K562 (cell line): ENCODE measurements around the gene ALG5. TPM values are rescaled to one million over a fixed set of nuclear protein-coding genes. Genes with fewer than 3 reads are reported as not detected.

ENCODE experiments used
- ATAC-seq: fragments of 200-7000 bp; cut with Tn5 transposase; 3 replicates; pipeline ENCODE4 v1.9.1; 2020; ENCODE audit warnings: moderate library complexity
- BruUV-seq: library from RNA; stranded (reverse); fragments of 400-500 nt; replicated peaks from 2 replicates; lab custom pipeline; 2021; lab: Mats Ljungman, UMichigan
- CTCF ChIA-PET: fragments of 300-600 bp; formaldehyde crosslinking; extraction: SDS; loops from one replicate; lab custom pipeline; 2021; ENCODE audit warnings: low intra/inter-chr PET ratio; lab: Yijun Ruan, JAX
- POLR2A ChIA-PET: fragments of 300-600, 350-650 bp; sonication (Branson Sonifier 250); formaldehyde crosslinking; extraction: SDS; loops from one replicate; lab custom pipeline; 2021; ENCODE audit warnings: antibody characterized with exemption, inconsistent platforms; lab: Yijun Ruan, JAX
- DNase-seq, 4 experiments: peaks; one replicate each; pipeline versions ENCODE4 v3.0.0 to v3.0.0-alpha.2; 2011 to 2018; ENCODE audit warnings: low spot score in 3 of 4, mixed read lengths in 3 of 4; ENCODE audit errors: extremely low read depth in 1 of 4
- FAIRE-seq: peaks from 2 replicates; lab custom pipeline; 2011; peaks lifted over from hg19 to GRCh38; lab: Jason Lieb, UNC
- H2AFZ ChIP-seq: 2 replicates; pipeline ENCODE4 v1.6.0; 2011; ENCODE audit warnings: low read depth, low read length, control low read depth, inconsistent platforms
- H3K27ac ChIP-seq: fragments of 200-600 bp; 3 replicates; pipeline ENCODE4 v1.8.0; 2011; ENCODE audit warnings: low read depth, mild to moderate bottlenecking, control low read depth, inconsistent platforms, low read length, moderate library complexity, mixed read lengths; ENCODE audit errors: extremely low read depth
- H3K27me3 ChIP-seq, 2 experiments: fragments of 300-600 bp in 1 of 2; 2 replicates in 1 of 2; 3 replicates in 1 of 2; pipeline versions ENCODE4 v1.6.0 to v1.8.0; 2011; ENCODE audit warnings: inconsistent platforms in 2 of 2, low read length in 2 of 2, mild to moderate bottlenecking in 1 of 2, mixed read lengths in 1 of 2, moderate library complexity in 1 of 2; ENCODE audit not compliant: control insufficient read depth in 2 of 2, insufficient read depth in 2 of 2
- H3K36me3 ChIP-seq: fragments of 300-600 bp; 3 replicates; pipeline ENCODE4 v1.8.0; 2011; ENCODE audit warnings: mild to moderate bottlenecking, low read length, inconsistent platforms; ENCODE audit not compliant: control insufficient read depth, insufficient read depth
- H3K4me1 ChIP-seq, 2 experiments: fragments of 200-600 bp in 1 of 2; replicated peaks in 1 of 2; 2 replicates in 1 of 2; 3 replicates in 1 of 2; pipeline versions ENCODE4 v1.5.1 to v1.8.0; 2011; ENCODE audit warnings: inconsistent platforms in 2 of 2, low read length in 2 of 2, mild to moderate bottlenecking in 1 of 2, mixed read lengths in 1 of 2, moderate library complexity in 1 of 2; ENCODE audit not compliant: control insufficient read depth in 2 of 2, insufficient read depth in 2 of 2
- H3K4me2 ChIP-seq: 2 replicates; pipeline ENCODE4 v1.6.1; 2011; ENCODE audit warnings: low read length, control low read depth, inconsistent platforms, mixed read lengths; ENCODE audit not compliant: insufficient read depth
- H3K4me3 ChIP-seq: fragments of 200-600 bp; sonication (generic), shearing (Covaris generic); 2 replicates; pipeline ENCODE4 v1.5.1; 2016; ENCODE audit warnings: control low read depth, inconsistent platforms
- H3K79me2 ChIP-seq: fragments of 200-600 bp; 3 replicates; pipeline ENCODE4 v1.8.0; 2011; ENCODE audit warnings: low read length, inconsistent platforms; ENCODE audit not compliant: control insufficient read depth, insufficient read depth
- H3K9ac ChIP-seq, 2 experiments: 2 replicates each; pipeline versions ENCODE4 v1.6.0 to v1.6.1; 2011; ENCODE audit warnings: low read depth in 2 of 2, low read length in 2 of 2, control low read depth in 1 of 2, inconsistent platforms in 1 of 2, mild to moderate bottlenecking in 1 of 2, mixed read lengths in 1 of 2; ENCODE audit not compliant: insufficient read depth in 1 of 2
- H3K9me1 ChIP-seq: one replicate; pipeline ENCODE4 v1.6.0; 2011; ENCODE audit warnings: inconsistent platforms, mild to moderate bottlenecking, low read length, moderate library complexity; ENCODE audit not compliant: control insufficient read depth, insufficient read depth
- H3K9me3 ChIP-seq: replicated peaks from 2 replicates; pipeline ENCODE4 v1.5.1; 2011; ENCODE audit warnings: low read depth, low read length, inconsistent platforms; ENCODE audit not compliant: control insufficient read depth, insufficient read depth
- H4K20me1 ChIP-seq: replicated peaks from 2 replicates; pipeline ENCODE4 v1.6.1; 2011; ENCODE audit warnings: low read length, inconsistent platforms, mixed read lengths; ENCODE audit not compliant: control insufficient read depth, insufficient read depth
- ATF1 ChIP-seq, 2 experiments: fragments of 450-650 bp in 1 of 2; IDR thresholded peaks; 2 replicates each; pipeline ENCODE4 v1.6.1; 2016; ENCODE audit warnings: missing compliant biosample characterization in 1 of 2, missing genetic modification characterization in 1 of 2
- CEBPG ChIP-seq, 3 experiments: fragments of 200-800 bp in 1 of 3; sonication (Bioruptor generic) in 1 of 3; sonication (generic) in 1 of 3; formaldehyde crosslinking in 1 of 3; IDR thresholded peaks in 2 of 3; conservative IDR thresholded peaks in 1 of 3; 2 replicates each; pipeline versions ENCODE4 v1.6.1 to v1.8.0; 2016 to 2022; ENCODE audit warnings: missing compliant biosample characterization in 2 of 3, missing genetic modification characterization in 2 of 3, mild to moderate bottlenecking in 1 of 3, missing genetic modification reagents in 1 of 3
- CHD4 ChIP-seq: fragments of 200-600 bp; sonication (generic); IDR thresholded peaks from 3 replicates; pipeline ENCODE4 v1.6.1; 2012; ENCODE audit warnings: low read depth, mild to moderate bottlenecking, mixed read lengths, low read length, inconsistent platforms; ENCODE audit not compliant: insufficient read depth, insufficient replicate concordance, poor library complexity, severe bottlenecking
- ETV5 ChIP-seq: sonication (generic); formaldehyde crosslinking; IDR thresholded peaks from 2 replicates; pipeline ENCODE4 v1.4.0; 2020; ENCODE audit warnings: low read depth, mild to moderate bottlenecking, missing genetic modification reagents
- FUS ChIP-seq: fragments of 200-400 bp; formaldehyde crosslinking; optimal IDR thresholded peaks from 2 replicates; pipeline ENCODE3; 2017; ENCODE audit warnings: low read depth, low read length
- HDAC2 ChIP-seq: fragments of 450-650 bp; IDR thresholded peaks from 2 replicates; pipeline ENCODE4 v1.6.1; 2016; ENCODE audit warnings: mild to moderate bottlenecking
- MECOM ChIP-seq: fragments of 250-450 bp; sonication (Bioruptor Pico); IDR thresholded peaks from 2 replicates; pipeline ENCODE4 v1.8.0; 2022; ENCODE audit warnings: inconsistent platforms
- MGA ChIP-seq: fragments of 450-650 bp; IDR thresholded peaks from 2 replicates; pipeline ENCODE4 v1.6.1; 2016; ENCODE audit warnings: mild to moderate bottlenecking, moderate library complexity
- PRMT5 ChIP-seq: sonication (generic); formaldehyde crosslinking; IDR thresholded peaks from 2 replicates; pipeline ENCODE4 v1.5.0; 2020; ENCODE audit warnings: missing genetic modification reagents
- RNF2 ChIP-seq: sonication (generic); IDR thresholded peaks from 2 replicates; pipeline ENCODE4 v1.6.1; 2016
- SLC30A9 ChIP-seq: fragments of 250-450 bp; sonication (Bioruptor Pico); IDR thresholded peaks from 2 replicates; pipeline ENCODE4 v1.8.0; 2022; ENCODE audit warnings: mild to moderate bottlenecking, moderate library complexity
- STAT5B ChIP-seq: fragments of 250-450 bp; sonication (Bioruptor Pico); IDR thresholded peaks from 2 replicates; pipeline ENCODE4 v1.8.0; 2021; ENCODE audit warnings: mild to moderate bottlenecking, inconsistent platforms
- ZNF561 ChIP-seq: fragments of 450-650 bp; formaldehyde crosslinking; conservative IDR thresholded peaks from 2 replicates; pipeline ENCODE4 v1.4.0; 2020; ENCODE audit warnings: mild to moderate bottlenecking, moderate library complexity
- in situ Hi-C: fragments of 300-500 bp; cut with MboI; formaldehyde crosslinking; loops from 4 replicates; pipeline ENCODE4 v1.15.0; 2018; ENCODE audit warnings: inconsistent platforms, mixed read lengths
- intact Hi-C: fragments of 100-400 bp; cut with micrococcal nuclease; formaldehyde crosslinking; loops from 2 replicates; pipeline ENCODE4 v1.14.2; 2022
- polyA plus RNA-seq, 8 experiments: library from polyadenylated mRNA; depleted of rRNA in 4 of 8; stranded (reverse) in 5 of 8; unstranded in 3 of 8; fragments of >200 nt; fragmentation: Nextera tagmentation in 2 of 8; fragmentation: Illumina TruSeq in 1 of 8; extraction: Ambion mirVana in 2 of 8; extraction: Trizol in 1 of 8; gene quantifications; 2 replicates each; pipeline versions ENCODE4 v1.2.1 to v1.2.3, GENCODE V29; 2011 to 2014; ENCODE audit warnings: inconsistent platforms in 1 of 8, missing spikeins in 1 of 8
- total RNA-seq, 7 experiments: library from RNA; depleted of rRNA in 6 of 7; stranded (reverse); fragments of >200 nt in 6 of 7; fragmentation: Illumina TruSeq in 2 of 7; extraction: Trizol in 2 of 7; gene quantifications; 2 replicates each; pipeline versions ENCODE4 v1.2.1 to v1.2.3, GENCODE V29; 2011 to 2021; ENCODE audit warnings: low replicate concordance in 1 of 7

Gene ALG5
- total and polyA plus RNA-seq, 9 of the 15 experiments (the other 6 are each of a cell fraction or from before 2014, with no cell fraction given), result 33.6 to 80.5 (median 48.2) TPM

GRCh38 chr13:36912369-36912768 is 86.8 kb downstream of the ALG5 start:
- no peak overlapping the region for H3K4me2 ChIP-seq
- H3K9ac ChIP-seq, result no peak overlapping the region
- no peaks in the 10 kb centered on the region for H3K9me3 ChIP-seq
- H3K4me3 ChIP-seq, result no peak overlapping the region
- DNase-seq (no peak), FAIRE-seq (no peak), ATAC-seq (no peak)
- BruUV-seq, result no TSS peak
- ChIA-PET CTCF (no interaction called here), POLR2A (no interaction called here)
- intact Hi-C loops (no loop called here), in situ Hi-C loops (no loop called here)
- H3K27me3 ChIP-seq, result peaks cover 8 to 9% of the 10 kb centered on the region in 2 experiments; a peak in 4 of 5 replicates
- H3K4me1 ChIP-seq, result no peaks in the 10 kb centered on the region
- H3K9me1 ChIP-seq, result no peaks in the 10 kb centered on the region
- H2AFZ ChIP-seq, result no peak overlapping the region
- no peaks in the 10 kb centered on the region for H3K79me2 ChIP-seq
- H4K20me1 ChIP-seq, result no peaks in the 10 kb centered on the region
- H3K27ac ChIP-seq, result no peak overlapping the region
- H3K36me3 ChIP-seq, result no peaks in the 10 kb centered on the region
- TF ChIP-seq CEBPG (CRISPR knock-in tag; IDR thresholded peaks at IDR 0.05), result no peak
- no peak for TF ChIP-seq CEBPG (tag; conservative IDR thresholded peaks at IDR 0.05 in 1 of 2, IDR thresholded peaks at IDR 0.05 in 1 of 2)
- TF ChIP-seq HDAC2, result no peak
- no peak for TF ChIP-seq CHD4
- TF ChIP-seq RNF2, result no peak
- no peak for TF ChIP-seq STAT5B (CRISPR knock-in tag)
- TF ChIP-seq SLC30A9 (CRISPR knock-in tag), result no peak
- no peak for TF ChIP-seq FUS
- no peak for TF ChIP-seq ETV5 (CRISPR knock-in tag)
- no peak for TF ChIP-seq ZNF561 (CRISPR knock-in tag)
- TF ChIP-seq MECOM (CRISPR knock-in tag), result no peak
- TF ChIP-seq PRMT5 (CRISPR knock-in tag), result no peak
- no peak for TF ChIP-seq ATF1 (CRISPR knock-in tag; IDR thresholded peaks at IDR 0.05)
- TF ChIP-seq ATF1 (tag; IDR thresholded peaks at IDR 0.05), result no peak
- TF ChIP-seq MGA, result no peak
